Superior temporal gyrus (tissue), 1 donor: ENCODE results near the gene MROH9.

ENCODE experiments used
- DNase-seq: peaks from one replicate; pipeline ENCODE4 v3.0.0-alpha.2; 2016; ENCODE audit errors: extremely low spot score

The MROH9 gene

GRCh38 chr1:170967042-170967910 is 31.9 kb downstream of the MROH9 start:
- DNase-seq: peak; percentile 84

DNA sequence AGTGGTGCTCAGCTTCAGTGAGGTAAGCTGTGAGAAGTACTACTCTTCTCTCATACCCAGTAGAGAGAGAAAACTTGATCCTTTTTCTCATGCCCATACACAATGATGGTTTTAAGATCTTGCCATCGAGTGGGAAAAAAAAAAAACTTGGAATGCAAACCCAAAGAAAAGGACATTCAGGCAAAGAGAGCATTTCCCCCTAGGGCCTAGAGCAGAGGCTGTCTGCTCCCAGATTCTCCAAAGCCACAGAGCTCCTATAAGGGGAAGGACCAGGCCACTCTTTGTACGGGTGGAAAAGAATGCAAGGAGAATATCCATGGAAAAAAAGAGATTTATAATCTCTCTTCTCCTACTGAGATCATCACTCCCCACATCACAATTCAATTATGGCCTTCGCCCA is 34.9 kb downstream of the MROH9 start:
- DNase-seq: no peak

- no peak for DNase-seq
Observed at GRCh38 chr1:170978371-170978910, 43.1 kb downstream of the MROH9 start.

DNA sequence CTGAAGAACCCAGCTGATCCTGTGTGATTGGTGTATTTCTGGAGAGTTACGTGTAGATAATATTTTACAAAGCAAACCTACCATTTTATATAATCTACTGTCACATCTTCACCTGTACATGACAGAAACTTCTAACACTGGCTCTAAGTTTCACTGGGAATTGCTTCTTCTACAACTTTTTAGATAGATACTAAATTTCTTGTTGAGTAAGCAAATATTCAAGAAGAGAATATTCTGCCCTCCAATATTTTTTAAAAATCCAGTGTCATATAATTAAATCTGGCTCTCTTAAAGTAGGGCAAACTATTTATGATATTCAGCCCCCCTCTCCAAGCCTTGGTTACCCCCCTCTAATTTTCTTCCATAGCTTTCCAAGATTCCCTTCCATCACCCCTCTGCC is 50.1 kb downstream of the MROH9 start:
- DNase-seq: no peak

- DNase-seq: no peak
Observed at GRCh38 chr1:170986901-170987300, 51.6 kb downstream of the MROH9 start.

DNA sequence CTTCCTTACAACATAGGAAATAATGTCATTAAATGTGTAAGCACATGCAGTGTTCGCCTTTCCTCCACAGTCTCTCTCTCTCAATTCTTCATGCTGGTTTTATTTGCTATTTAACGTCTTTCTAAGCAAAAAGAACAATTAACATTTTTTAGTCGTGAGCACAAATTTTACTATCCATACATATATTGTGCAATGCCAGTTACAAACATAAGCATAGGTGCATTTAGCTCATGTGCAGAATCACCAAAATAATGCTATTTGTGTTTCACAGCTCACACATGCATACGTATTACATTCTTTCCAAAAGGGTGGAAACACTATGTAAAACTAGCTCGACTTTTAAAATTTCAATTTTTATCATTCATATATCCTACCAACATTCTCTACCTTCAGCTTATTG is 52.1 kb downstream of the MROH9 start:
- no peak for DNase-seq

DNA sequence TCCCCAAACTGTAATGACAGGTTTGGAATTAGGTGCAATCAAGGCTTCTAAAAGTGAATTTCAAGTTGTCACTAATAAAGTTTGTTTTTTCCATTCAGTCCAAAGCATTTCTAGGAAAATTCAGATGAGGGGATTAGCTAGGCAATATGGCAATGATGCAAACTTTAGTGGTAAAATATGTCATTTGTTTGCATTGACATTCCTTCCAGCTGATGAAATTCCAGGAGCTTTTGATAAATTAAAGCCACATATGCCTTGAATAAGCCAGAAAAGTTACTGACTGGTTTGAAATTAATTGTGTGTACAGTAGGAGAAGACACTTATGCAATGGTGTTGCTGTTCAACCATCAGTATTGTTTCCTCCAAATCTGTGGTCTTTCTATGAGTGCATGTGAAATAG is 57.8 kb downstream of the MROH9 start:
- DNase-seq: no peak

DNA sequence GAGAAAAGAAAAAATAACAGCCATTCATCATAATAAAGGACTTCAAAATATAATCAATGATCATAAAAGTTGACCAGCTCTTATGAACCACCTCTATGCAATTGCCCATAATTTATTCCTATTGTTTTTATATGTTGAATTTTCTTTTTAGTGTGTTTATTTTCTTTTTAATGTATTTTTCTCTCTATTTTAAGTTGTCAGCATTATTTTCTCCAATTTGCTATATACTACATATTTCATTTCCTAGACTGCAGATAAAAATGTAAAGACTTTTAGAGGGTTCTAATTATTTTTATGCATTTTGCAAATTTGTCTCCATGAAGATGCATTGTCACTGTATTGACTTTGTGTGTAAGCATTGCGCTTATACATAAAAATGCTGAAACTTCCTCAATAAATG is 58.4 kb downstream of the MROH9 start:
- no peak for DNase-seq

DNA sequence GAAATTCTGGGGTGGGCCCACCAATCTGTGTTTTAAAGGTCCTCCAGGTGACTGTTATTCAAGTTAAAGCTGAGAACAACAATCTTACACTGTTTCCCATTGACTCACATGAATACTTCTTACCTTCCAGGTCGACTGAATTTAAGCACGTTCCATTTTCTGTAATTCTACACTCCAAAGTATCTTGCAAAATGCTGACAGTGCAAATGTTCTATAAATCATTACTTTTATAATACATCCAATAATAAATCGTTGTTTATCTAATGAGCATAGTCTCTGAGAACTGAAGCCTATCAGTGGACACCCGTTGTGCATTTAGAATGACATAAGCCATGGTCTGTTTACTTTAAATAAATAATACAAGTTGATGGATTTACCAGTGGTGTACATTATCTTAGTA is 79.5 kb downstream of the MROH9 start:
- no peak for DNase-seq

DNA sequence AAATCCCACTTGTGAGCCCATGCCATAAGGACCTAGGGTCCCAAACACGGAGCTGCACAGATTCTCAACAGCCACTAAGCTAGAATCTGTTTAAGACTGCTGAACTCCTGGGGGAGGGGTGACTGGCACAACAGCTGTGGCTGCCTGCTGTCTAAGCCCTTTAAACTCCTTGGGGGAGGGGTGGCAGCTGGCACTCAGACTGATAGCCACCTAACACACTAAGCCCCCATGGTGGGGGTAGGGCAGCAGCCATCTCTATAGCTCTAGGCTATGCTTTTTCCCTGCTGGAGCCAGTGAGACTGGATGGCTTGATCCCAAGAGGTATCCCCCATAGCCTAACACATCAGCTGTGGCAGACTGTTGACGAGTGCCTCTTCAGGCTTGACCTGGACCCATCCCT is 82.1 kb downstream of the MROH9 start:
- no peak for DNase-seq

DNA sequence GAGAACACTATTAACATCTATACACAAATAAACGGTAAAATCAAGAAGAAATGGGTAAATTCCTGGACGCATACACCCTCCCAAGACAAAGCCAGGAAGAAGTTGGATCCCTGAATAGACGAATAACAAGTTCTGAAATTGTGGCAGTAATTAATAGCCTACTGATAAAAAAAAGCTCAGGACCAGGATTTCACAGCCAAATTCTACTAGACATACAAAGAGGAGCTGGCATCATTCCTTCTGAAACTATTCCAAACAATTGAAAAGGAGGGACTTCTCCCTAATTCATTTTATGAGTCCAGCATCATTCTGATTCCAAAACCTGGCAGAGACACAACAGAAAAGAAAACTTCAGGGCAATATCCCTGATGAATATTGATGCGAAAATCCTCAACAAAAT is 84.6 kb downstream of the MROH9 start:
- DNase-seq: no peak

GRCh38 chr1:171032822-171033702 is 97.7 kb downstream of the MROH9 start:
- no peak for DNase-seq

DNA sequence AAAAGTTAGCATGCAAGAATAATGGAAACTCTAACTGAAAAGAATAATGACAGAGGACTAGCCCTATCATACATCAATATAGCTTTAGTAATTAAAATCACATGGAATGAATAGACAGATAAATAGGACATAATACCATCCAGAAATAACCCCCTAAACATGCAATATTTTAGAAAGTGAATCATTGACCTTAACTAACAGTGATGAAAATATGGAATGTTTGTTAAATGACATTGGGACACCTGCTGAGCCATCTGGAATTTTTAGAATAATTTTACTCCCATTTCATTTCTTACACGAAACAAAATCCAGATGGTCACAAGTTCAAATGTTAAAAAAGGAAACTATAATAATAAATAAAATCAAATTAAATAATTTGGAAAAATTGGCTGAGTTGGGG is 102.3 kb downstream of the MROH9 start:
- DNase-seq: no peak

- no peak for DNase-seq
Observed at GRCh38 chr1:171038284-171038683, 103.0 kb downstream of the MROH9 start.

- no peak for DNase-seq
Observed at GRCh38 chr1:171048014-171048413, 112.7 kb downstream of the MROH9 start.

- no peak for DNase-seq
Observed at GRCh38 chr1:171052977-171053376, 117.6 kb downstream of the MROH9 start.

GRCh38 chr1:171055966-171056643 is 120.8 kb downstream of the MROH9 start:
- no peak for DNase-seq

GRCh38 chr1:171061425-171062143 is 126.2 kb downstream of the MROH9 start:
- no peak for DNase-seq

DNA sequence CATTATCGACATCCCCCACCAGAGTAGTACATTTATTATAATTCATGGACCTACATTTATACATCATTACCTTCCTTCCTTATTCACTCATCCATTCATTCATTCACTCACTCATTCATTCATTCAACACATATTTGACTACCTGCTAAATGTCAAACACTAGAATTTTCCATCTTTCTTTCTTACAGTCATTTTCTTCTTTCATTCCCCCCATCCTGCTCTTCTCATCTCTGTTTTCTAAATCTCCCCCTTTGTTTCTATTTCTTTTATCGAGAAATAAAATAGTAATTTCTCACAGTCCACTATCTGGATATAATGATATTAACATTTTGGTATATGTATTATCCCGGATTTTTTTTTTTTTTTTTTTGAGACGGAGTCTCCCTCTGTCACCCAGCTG is 127.6 kb downstream of the MROH9 start:
- DNase-seq: no peak

DNA sequence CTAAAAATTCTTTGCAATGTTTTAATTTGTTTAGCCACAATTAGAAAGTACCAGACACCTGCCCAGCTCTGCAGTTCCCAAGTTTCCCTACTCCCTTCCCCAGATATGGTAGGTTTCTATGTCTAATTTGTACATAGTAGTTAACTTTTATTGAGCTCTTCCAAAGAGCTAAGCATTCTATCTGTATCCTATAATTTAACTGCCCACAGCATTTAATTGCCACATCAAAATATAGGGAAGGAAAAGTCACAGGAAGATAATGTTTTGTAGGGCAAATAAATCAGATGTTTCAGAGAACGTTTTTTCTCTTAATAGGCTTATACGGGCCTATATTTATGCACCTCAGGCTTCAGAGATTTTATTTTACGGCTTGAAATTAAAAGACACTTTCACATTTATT is 139.7 kb downstream of the MROH9 start:
- no peak for DNase-seq

DNA sequence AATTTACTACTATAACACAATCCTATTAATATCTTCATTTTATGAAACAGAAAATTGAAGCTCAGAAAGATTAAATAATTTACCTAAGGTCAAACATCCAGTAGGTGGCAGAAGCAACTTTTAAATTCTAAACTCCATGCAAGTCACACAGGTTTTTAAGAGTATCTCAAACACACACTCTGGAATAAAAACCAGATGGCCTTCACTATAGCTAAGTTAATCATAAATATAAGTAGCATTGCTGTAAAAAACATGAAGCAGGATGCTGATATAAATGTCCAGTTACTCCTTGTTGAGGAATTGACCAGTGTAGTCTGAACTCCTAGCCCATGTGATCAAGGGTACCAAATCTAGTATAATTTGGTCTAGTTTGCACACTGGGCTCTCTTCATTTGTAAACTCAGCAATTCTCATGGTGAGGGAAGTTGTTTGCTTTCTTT is 146.0 kb downstream of the MROH9 start:
- DNase-seq: peak; percentile 42
